Measurements from ENCODE around the gene NMNAT1. TPM values are rescaled to one million over a fixed set of nuclear protein-coding genes. Genes with fewer than 3 reads are reported as not detected.
"Not testable (repeated sequence)": the region's sequence is repeated elsewhere in the genome, so short reads cannot be mapped to it uniquely, and the experiment has no call there.

Gene NMNAT1
- polyA plus RNA-seq, 1 donor from 2014 or later: 7.9 TPM

GRCh38 chr1:9960706-9961562 is 17.7 kb downstream of the NMNAT1 start:
- H3K4me3 Mint-ChIP-seq: peak overlapping the region in 3 of 4 donors; percentile 48 to 70 (median 68)
- no peaks in the 10 kb centered on the region for H3K27me3 Mint-ChIP-seq
- peaks cover 3% of the 10 kb centered on the region for H3K36me3 Mint-ChIP-seq
- H3K9me3 Mint-ChIP-seq: no peaks in the 10 kb centered on the region
- peak overlapping the region; percentile 31 to 69 (median 55) for H3K27ac Mint-ChIP-seq
- peaks cover 7 to 11% (median 10%) of the 10 kb centered on the region in 3 donors for H3K4me1 Mint-ChIP-seq

GRCh38 chr1:9984253-9984652 is 41.0 kb downstream of the NMNAT1 start:
- Mint-ChIP-seq H3K27me3 (no peaks in the 10 kb centered on the region), H3K4me1 (peaks cover 0 to 2% (median 0%) of the 10 kb centered on the region in 3 donors), H3K36me3 (peaks cover 6% of the 10 kb centered on the region), H3K9me3 (no peaks in the 10 kb centered on the region), H3K4me3 (no peak overlapping the region), H3K27ac (no peak overlapping the region)

GRCh38 chr1:9985001-9985400 is 41.7 kb downstream of the NMNAT1 start:
- Mint-ChIP-seq H3K9me3 (no peaks in the 10 kb centered on the region), H3K27ac (no peak overlapping the region), H3K4me1 (peaks cover 0 to 2% (median 0%) of the 10 kb centered on the region in 3 donors), H3K36me3 (peaks cover 6% of the 10 kb centered on the region), H3K4me3 (no peak overlapping the region), H3K27me3 (no peaks in the 10 kb centered on the region)

- H3K4me1 Mint-ChIP-seq: peaks cover 2 to 5% (median 3%) of the 10 kb centered on the region in 3 donors
- H3K36me3 Mint-ChIP-seq: no peaks in the 10 kb centered on the region
- H3K27me3 Mint-ChIP-seq: no peaks in the 10 kb centered on the region
- no peaks in the 10 kb centered on the region for H3K9me3 Mint-ChIP-seq
- H3K27ac Mint-ChIP-seq: no peak overlapping the region
- H3K4me3 Mint-ChIP-seq: peak overlapping the region in 1 of 4 donors; percentile 13
These were observed 46.5 kb downstream of the NMNAT1 start for GRCh38 chr1:9989773-9990172.

GRCh38 chr1:9990944-9991343 is 47.7 kb downstream of the NMNAT1 start:
- no peaks in the 10 kb centered on the region for H3K36me3 Mint-ChIP-seq
- peaks cover 2 to 5% (median 3%) of the 10 kb centered on the region in 3 donors for H3K4me1 Mint-ChIP-seq
- H3K4me3 Mint-ChIP-seq: no peak overlapping the region

GRCh38 chr1:9992910-9993309 is 49.6 kb downstream of the NMNAT1 start:
- Mint-ChIP-seq H3K27ac (no peak overlapping the region), H3K4me3 (no peak overlapping the region), H3K36me3 (no peaks in the 10 kb centered on the region), H3K9me3 (peaks cover 0 to under 1% (median 0%) of the 10 kb centered on the region in 3 donors), H3K4me1 (peaks cover 2 to 11% (median 7%) of the 10 kb centered on the region in 3 donors), H3K27me3 (peaks cover 9% of the 10 kb centered on the region)

More at GRCh38 chr1:9990944-9991343, 47.7 kb downstream of the NMNAT1 start:
- Mint-ChIP-seq H3K27me3 (peaks cover 2% of the 10 kb centered on the region), H3K9me3 (no peaks in the 10 kb centered on the region), H3K27ac (peak overlapping the region in 1 of 3 donors; percentile 74)

- Mint-ChIP-seq H3K27me3 (peaks cover 15% of the 10 kb centered on the region), H3K36me3 (no peaks in the 10 kb centered on the region), H3K4me3 (no peak overlapping the region), H3K9me3 (peaks cover 0 to 3% (median 0%) of the 10 kb centered on the region in 3 donors), H3K27ac (no peak overlapping the region), H3K4me1 (peaks cover 3 to 11% (median 7%) of the 10 kb centered on the region in 3 donors)
These were observed 50.3 kb downstream of the NMNAT1 start for GRCh38 chr1:9993561-9994075.

GRCh38 chr1:9996624-9997582 is 53.6 kb downstream of the NMNAT1 start, which contains the start of gene RBP7:
Gene RBP7 (plus strand): TSS chr1:9997228. CDS start chr1:9997259, 31 bp downstream.
- Mint-ChIP-seq H3K27ac (peak within 1 kb of the TSS in 1 of 3 donors; percentile 57), H3K4me3 (peak within 1 kb of the TSS; percentile 46 to 94 (median 76)), H3K36me3 (no peaks in the 10 kb centered on the region), H3K27me3 (peaks cover 19% of the 10 kb centered on the region), H3K4me1 (peaks cover 3 to 7% (median 4%) of the 10 kb centered on the region in 3 donors), H3K9me3 (peaks cover 0 to 8% (median 4%) of the 10 kb centered on the region in 3 donors)

- H3K4me3 Mint-ChIP-seq: no peak overlapping the region
- H3K36me3 Mint-ChIP-seq: no peaks in the 10 kb centered on the region
- peaks cover 25% of the 10 kb centered on the region for H3K27me3 Mint-ChIP-seq
- H3K4me1 Mint-ChIP-seq: peaks cover 3 to 7% (median 4%) of the 10 kb centered on the region in 3 donors
- no peak overlapping the region for H3K27ac Mint-ChIP-seq
- H3K9me3 Mint-ChIP-seq: peaks cover 0 to 8% (median 4%) of the 10 kb centered on the region in 3 donors
These were observed 57.9 kb downstream of the NMNAT1 start for GRCh38 chr1:10001016-10001665.

GRCh38 chr1:10005248-10005647 is 62.0 kb downstream of the NMNAT1 start:
- not testable (repeated sequence) for H3K27me3 Mint-ChIP-seq, H3K27ac Mint-ChIP-seq, H3K4me1 Mint-ChIP-seq, H3K36me3 Mint-ChIP-seq, H3K9me3 Mint-ChIP-seq, H3K4me3 Mint-ChIP-seq

GRCh38 chr1:10007169-10007568 is 63.9 kb downstream of the NMNAT1 start:
- Mint-ChIP-seq H3K4me3 (no peak overlapping the region), H3K27ac (no peak overlapping the region), H3K9me3 (no peaks in the 10 kb centered on the region), H3K4me1 (no peaks in the 10 kb centered on the region), H3K27me3 (peaks cover 9% of the 10 kb centered on the region), H3K36me3 (peaks cover 2% of the 10 kb centered on the region)

- peaks cover 2% of the 10 kb centered on the region for H3K36me3 Mint-ChIP-seq
- peaks cover 3 to 6% (median 5%) of the 10 kb centered on the region in 3 donors for H3K4me1 Mint-ChIP-seq
- no peak overlapping the region for H3K4me3 Mint-ChIP-seq
- no peak overlapping the region for H3K27ac Mint-ChIP-seq
- no peaks in the 10 kb centered on the region for H3K27me3 Mint-ChIP-seq
- peaks cover 0 to 1% (median 0%) of the 10 kb centered on the region in 3 donors for H3K9me3 Mint-ChIP-seq
These were observed 70.7 kb downstream of the NMNAT1 start for GRCh38 chr1:10014016-10014415.

GRCh38 chr1:10019561-10019960 is 76.3 kb downstream of the NMNAT1 start:
- Mint-ChIP-seq H3K27ac (no peak overlapping the region), H3K27me3 (no peaks in the 10 kb centered on the region), H3K36me3 (no peaks in the 10 kb centered on the region), H3K9me3 (peaks cover 0 to 1% (median 0%) of the 10 kb centered on the region in 3 donors), H3K4me1 (peaks cover 4 to 6% (median 5%) of the 10 kb centered on the region in 3 donors), H3K4me3 (peak overlapping the region in 1 of 4 donors; percentile 45)

- no peaks in the 10 kb centered on the region for H3K27me3 Mint-ChIP-seq
- H3K9me3 Mint-ChIP-seq: peaks cover 0 to 1% (median 0%) of the 10 kb centered on the region in 3 donors
- peaks cover 4 to 6% (median 5%) of the 10 kb centered on the region in 3 donors for H3K4me1 Mint-ChIP-seq
- H3K36me3 Mint-ChIP-seq: no peaks in the 10 kb centered on the region
- no peak overlapping the region for H3K27ac Mint-ChIP-seq
- H3K4me3 Mint-ChIP-seq: no peak overlapping the region
These were observed 76.8 kb downstream of the NMNAT1 start for GRCh38 chr1:10020086-10020485.
